Measurements from ENCODE around the gene NR2E3. TPM values are rescaled to one million over a fixed set of nuclear protein-coding genes. Genes with fewer than 3 reads are reported as not detected.

NR2E3 gene
- total and polyA plus RNA-seq, 7 donors, result 0.14 to 5.4 (median 0.47) TPM; not detected in 4

GRCh38 chr15:71811752-71812735, 1.7 kb downstream of the NR2E3 start:
- 94% methylated on average over 38 of the region's 38 CpGs for WGBS, 2 donors
- TF ChIP-seq CTCF (IDR thresholded peaks at IDR 0.05) (no peak), POLR2A (IDR thresholded peaks at IDR 0.05) (no peak), EP300 (IDR thresholded peaks at IDR 0.05) (no peak), POLR2AphosphoS5 (IDR thresholded peaks at IDR 0.05) (no peak)

GRCh38 chr15:71812966-71813722, 2.8 kb downstream of the NR2E3 start:
- no peak for DNase-seq
- H3K9me3 ChIP-seq, result no peaks in the 10 kb centered on the region
- intact Hi-C loops (cut with DNase I), result no loop called here

More at GRCh38 chr15:71811752-71812735, 1.7 kb downstream of the NR2E3 start:
- DNase-seq, result no peak
- Histone ChIP-seq H3K27ac (no peak overlapping the region), H3K4me3 (no peak overlapping the region), H3K36me3 (no peaks in the 10 kb centered on the region), H3K4me1 (no peaks in the 10 kb centered on the region), H3K9me3 (no peaks in the 10 kb centered on the region), H3K27me3 (peaks cover 0 to 5% (median 0%) of the 10 kb centered on the region in 3 donors)
- intact Hi-C loops (cut with DNase I), result no loop called here

GRCh38 chr15:71813723-71814470, 3.5 kb downstream of the NR2E3 start:
- intact Hi-C loops (cut with DNase I), result no loop called here
- TF ChIP-seq CTCF (IDR thresholded peaks at IDR 0.05), result no peak
- no peak for TF ChIP-seq EP300 (IDR thresholded peaks at IDR 0.05)
- TF ChIP-seq POLR2AphosphoS5 (IDR thresholded peaks at IDR 0.05), result no peak
- TF ChIP-seq POLR2A (IDR thresholded peaks at IDR 0.05), result no peak
- DNase-seq, result no peak
- no peak overlapping the region for H3K27ac ChIP-seq
- 89 to 92% methylated on average over 9 of the region's 9 CpGs for WGBS, 2 donors
- no peak overlapping the region for H3K4me3 ChIP-seq
- H3K9me3 ChIP-seq, result no peaks in the 10 kb centered on the region
- H3K27me3 ChIP-seq, result no peaks in the 10 kb centered on the region
- no peaks in the 10 kb centered on the region for H3K36me3 ChIP-seq
- H3K4me1 ChIP-seq, result no peaks in the 10 kb centered on the region

More at GRCh38 chr15:71812966-71813722, 2.8 kb downstream of the NR2E3 start:
- Histone ChIP-seq H3K4me3 (no peak overlapping the region), H3K36me3 (no peaks in the 10 kb centered on the region), H3K27ac (no peak overlapping the region), H3K4me1 (no peaks in the 10 kb centered on the region), H3K27me3 (no peaks in the 10 kb centered on the region)
- TF ChIP-seq EP300 (IDR thresholded peaks at IDR 0.05) (no peak), CTCF (IDR thresholded peaks at IDR 0.05) (no peak), POLR2A (IDR thresholded peaks at IDR 0.05) (no peak)
- WGBS, 2 donors, result 93% methylated on average over 16 of the region's 16 CpGs

- Histone ChIP-seq H3K27ac (no peak overlapping the region), H3K36me3 (no peaks in the 10 kb centered on the region), H3K4me3 (no peak overlapping the region), H3K4me1 (no peaks in the 10 kb centered on the region), H3K27me3 (no peaks in the 10 kb centered on the region), H3K9me3 (peaks cover 0 to 3% (median 0%) of the 10 kb centered on the region in 4 donors)
- TF ChIP-seq CTCF (IDR thresholded peaks at IDR 0.05) (no peak), EP300 (IDR thresholded peaks at IDR 0.05) (no peak), POLR2A (IDR thresholded peaks at IDR 0.05) (no peak), POLR2AphosphoS5 (IDR thresholded peaks at IDR 0.05) (no peak)
- intact Hi-C loops (cut with DNase I), result no loop called here
- no peak for DNase-seq
- 94 to 95% methylated on average over 3 of the region's 3 CpGs for WGBS, 2 donors
Observed at GRCh38 chr15:71815301-71815700, 4.9 kb downstream of the NR2E3 start.

All from sigmoid colon (tissue), 7 donors.